ENCODE results near the gene KTI12. TPM values are rescaled to one million over a fixed set of nuclear protein-coding genes. Genes with fewer than 3 reads are reported as not detected.
"Not testable (repeated sequence)": the region's sequence is repeated elsewhere in the genome, so short reads cannot be mapped to it uniquely, and the experiment has no call there.

Gene KTI12
- total and polyA plus RNA-seq, 4 experiments from 2014 or later: 14.0 to 43.5 (median 21.1) TPM

- H3K4me1 Mint-ChIP-seq: peaks cover 13 to 27% (median 15%) of the 10 kb centered on the region in 4 donors
- H3K4me3 Mint-ChIP-seq; H3K9me3 ChIP-seq (ENCODE audit: control insufficient read depth in 1 of 2, low read length in 2 of 2); H3K27me3 ChIP-seq (ENCODE audit: insufficient read depth, low read length); H3K27ac ChIP-seq (ENCODE audit: low read depth, low read length); H3K27me3 Mint-ChIP-seq; DNase-seq; H3K9me3 Mint-ChIP-seq; H3K27ac Mint-ChIP-seq; H3K4me3 ChIP-seq (ENCODE audit: low read length in 2 of 2); intact Hi-C loops (cut with micrococcal nuclease); CTCF ChIA-PET (ENCODE audit: partially characterized antibody); H3K4me1 ChIP-seq (ENCODE audit: insufficient read depth, low read length); POLR2A ChIA-PET (ENCODE audit: partially characterized antibody): not testable (repeated sequence)
- H3K36me3 ChIP-seq (ENCODE audit: insufficient read depth, low read length): peaks cover 14% of the 10 kb centered on the region
- H3K36me3 Mint-ChIP-seq: peaks cover 10 to 36% of the 10 kb centered on the region in 2 donors
Observed at GRCh38 chr1:52045666-52046195, 12.1 kb upstream of the KTI12 start.

GRCh38 chr1:52045236-52045635 lies 11.6 kb upstream of the KTI12 start:
- peaks cover 10 to 36% of the 10 kb centered on the region in 2 donors for H3K36me3 Mint-ChIP-seq
- ChIA-PET POLR2A (ENCODE audit: partially characterized antibody) (no interaction called here), CTCF (ENCODE audit: partially characterized antibody) (no interaction called here)
- Histone ChIP-seq H3K36me3 (ENCODE audit: insufficient read depth, low read length) (peaks cover 15% of the 10 kb centered on the region), H3K4me3 (ENCODE audit: low read length in 2 of 2) (no peak overlapping the region), H3K4me1 (ENCODE audit: insufficient read depth, low read length) (peaks cover 5% of the 10 kb centered on the region), H3K27me3 (ENCODE audit: insufficient read depth, low read length) (no peaks in the 10 kb centered on the region), H3K9me3 (ENCODE audit: control insufficient read depth in 1 of 2, low read length in 2 of 2) (no peaks in the 10 kb centered on the region), H3K27ac (ENCODE audit: low read depth, low read length) (no peak overlapping the region)
- H3K27ac Mint-ChIP-seq: no peak overlapping the region
- no peaks in the 10 kb centered on the region for H3K27me3 Mint-ChIP-seq
- no peaks in the 10 kb centered on the region for H3K9me3 Mint-ChIP-seq
- H3K4me3 Mint-ChIP-seq: no peak overlapping the region
- H3K4me1 Mint-ChIP-seq: peaks cover 10 to 23% (median 14%) of the 10 kb centered on the region in 4 donors
- no peak for DNase-seq
- intact Hi-C loops (cut with micrococcal nuclease): no loop called here

GRCh38 chr1:52041551-52042185 lies 8.1 kb upstream of the KTI12 start:
- no peaks in the 10 kb centered on the region for H3K27me3 ChIP-seq (ENCODE audit: insufficient read depth, low read length)
- intact Hi-C loops (cut with micrococcal nuclease): no loop called here
- DNase-seq: no peak
- peaks cover 22% of the 10 kb centered on the region for H3K36me3 ChIP-seq (ENCODE audit: insufficient read depth, low read length)
- Mint-ChIP-seq H3K27ac (peak overlapping the region in 1 of 7 donors; percentile 15), H3K36me3 (peaks cover 11 to 46% of the 10 kb centered on the region in 2 donors), H3K4me3 (no peak overlapping the region), H3K27me3 (no peaks in the 10 kb centered on the region), H3K4me1 (peaks cover 0 to 14% (median 12%) of the 10 kb centered on the region in 4 donors), H3K9me3 (no peaks in the 10 kb centered on the region)
- ChIA-PET CTCF (ENCODE audit: partially characterized antibody) (interaction anchor here (0.5 kb wide), 1 partner anchor 160 kb away, joined by 3 read pairs; no protein-coding TSS in a partner anchor), POLR2A (ENCODE audit: partially characterized antibody) (interaction anchor here (1.5 kb wide), 1 partner anchor 9 kb away, joined by 4 read pairs; no protein-coding TSS in a partner anchor)
- peaks cover 5% of the 10 kb centered on the region for H3K4me1 ChIP-seq (ENCODE audit: insufficient read depth, low read length)
- no peak overlapping the region for H3K4me3 ChIP-seq (ENCODE audit: low read length in 2 of 2)
- no peak overlapping the region for H3K27ac ChIP-seq (ENCODE audit: low read depth, low read length)
- H3K9me3 ChIP-seq (ENCODE audit: control insufficient read depth in 1 of 2, low read length in 2 of 2): no peaks in the 10 kb centered on the region

GRCh38 chr1:52037909-52038308 lies 4.3 kb upstream of the KTI12 start:
- H3K36me3 Mint-ChIP-seq: peaks cover 9 to 39% of the 10 kb centered on the region in 2 donors
- ChIA-PET CTCF (ENCODE audit: partially characterized antibody) (no interaction called here), POLR2A (ENCODE audit: partially characterized antibody) (no interaction called here)
- no peaks in the 10 kb centered on the region for H3K9me3 Mint-ChIP-seq
- no peak overlapping the region for H3K27ac ChIP-seq (ENCODE audit: low read depth, low read length)
- no peaks in the 10 kb centered on the region for H3K9me3 ChIP-seq (ENCODE audit: control insufficient read depth in 1 of 2, low read length in 2 of 2)
- H3K4me3 Mint-ChIP-seq: no peak overlapping the region
- H3K36me3 ChIP-seq (ENCODE audit: insufficient read depth, low read length): peaks cover 16% of the 10 kb centered on the region
- peak overlapping the region in 1 of 7 donors; percentile 78 for H3K27ac Mint-ChIP-seq
- no peaks in the 10 kb centered on the region for H3K27me3 Mint-ChIP-seq
- no peak for DNase-seq
- no peak overlapping the region for H3K4me3 ChIP-seq (ENCODE audit: low read length in 2 of 2)
- peaks cover 4 to 13% (median 9%) of the 10 kb centered on the region in 4 donors for H3K4me1 Mint-ChIP-seq
- no peaks in the 10 kb centered on the region for H3K27me3 ChIP-seq (ENCODE audit: insufficient read depth, low read length)
- intact Hi-C loops (cut with micrococcal nuclease): no loop called here
- peaks cover 6% of the 10 kb centered on the region for H3K4me1 ChIP-seq (ENCODE audit: insufficient read depth, low read length)

GRCh38 chr1:52037402-52037814 lies 3.8 kb upstream of the KTI12 start:
- ChIA-PET CTCF (ENCODE audit: partially characterized antibody) (interaction anchor here (1.2 kb wide), 1 partner anchor 13 kb away, joined by 3 read pairs; no protein-coding TSS in a partner anchor), POLR2A (ENCODE audit: partially characterized antibody) (no interaction called here)
- H3K27ac ChIP-seq (ENCODE audit: low read depth, low read length): no peak overlapping the region
- H3K4me1 Mint-ChIP-seq: peaks cover 5 to 18% (median 11%) of the 10 kb centered on the region in 4 donors
- H3K27me3 ChIP-seq (ENCODE audit: insufficient read depth, low read length): no peaks in the 10 kb centered on the region
- H3K4me3 ChIP-seq (ENCODE audit: low read length in 2 of 2): no peak overlapping the region
- H3K36me3 Mint-ChIP-seq: peaks cover 9 to 39% of the 10 kb centered on the region in 2 donors
- no peaks in the 10 kb centered on the region for H3K27me3 Mint-ChIP-seq
- DNase-seq: no peak
- peaks cover 11% of the 10 kb centered on the region for H3K4me1 ChIP-seq (ENCODE audit: insufficient read depth, low read length)
- intact Hi-C loops (cut with micrococcal nuclease): no loop called here
- H3K9me3 Mint-ChIP-seq: no peaks in the 10 kb centered on the region
- no peak overlapping the region for H3K27ac Mint-ChIP-seq
- no peak overlapping the region for H3K4me3 Mint-ChIP-seq
- H3K36me3 ChIP-seq (ENCODE audit: insufficient read depth, low read length): peaks cover 16% of the 10 kb centered on the region
- no peaks in the 10 kb centered on the region for H3K9me3 ChIP-seq (ENCODE audit: control insufficient read depth in 1 of 2, low read length in 2 of 2)

GRCh38 chr1:52034050-52034384 lies 407 bp upstream of the KTI12 start:
- Mint-ChIP-seq H3K27ac (peak overlapping the region; percentile 95 to 99 (median 96)), H3K4me3 (peak overlapping the region; percentile 86 to 96 (median 93)), H3K4me1 (peaks cover 31 to 44% (median 34%) of the 10 kb centered on the region in 4 donors), H3K9me3 (no peaks in the 10 kb centered on the region), H3K36me3 (peaks cover 9 to 34% of the 10 kb centered on the region in 2 donors), H3K27me3 (no peaks in the 10 kb centered on the region)
- peak overlapping the region; percentile 80 to 88 for H3K4me3 ChIP-seq (ENCODE audit: low read length in 2 of 2)
- H3K27me3 ChIP-seq (ENCODE audit: insufficient read depth, low read length): no peaks in the 10 kb centered on the region
- H3K36me3 ChIP-seq (ENCODE audit: insufficient read depth, low read length): no peaks in the 10 kb centered on the region
- peaks cover 33% of the 10 kb centered on the region for H3K4me1 ChIP-seq (ENCODE audit: insufficient read depth, low read length)
- H3K9me3 ChIP-seq (ENCODE audit: control insufficient read depth in 1 of 2, low read length in 2 of 2): no peaks in the 10 kb centered on the region
- H3K27ac ChIP-seq (ENCODE audit: low read depth, low read length): peak overlapping the region; percentile 81
- CTCF ChIA-PET (ENCODE audit: partially characterized antibody): interaction anchor here (0.9 kb wide), 1 partner anchor 15 kb away, joined by 3 read pairs; no protein-coding TSS in a partner anchor
- intact Hi-C loops (cut with micrococcal nuclease): loop anchor here (5.0 kb wide), 1 partner anchor 333 kb away; the partner anchor contains the start of gene CC2D1B
- DNase-seq: no peak
- POLR2A ChIA-PET (ENCODE audit: partially characterized antibody): interaction anchor here (1.0 to 2.1 kb wide), 8 partner anchors 10 to 370 kb away, joined by 3 to 67 read pairs (median 5); partner anchors contain the start of genes BTF3L4, CC2D1B, ORC1 and PRPF38A

GRCh38 chr1:52032785-52033131 lies 852 bp downstream of the KTI12 start:
- intact Hi-C loops (cut with micrococcal nuclease): loop anchor here (1.0 to 5.0 kb wide), 4 partner anchors 24 to 670 kb away; partner anchors contain the start of genes BTF3L4, CC2D1B and NRDC
- peaks cover 33% of the 10 kb centered on the region for H3K4me1 ChIP-seq (ENCODE audit: insufficient read depth, low read length)
- Mint-ChIP-seq H3K4me1 (peaks cover 31 to 49% (median 35%) of the 10 kb centered on the region in 4 donors), H3K36me3 (peaks cover 11 to 30% of the 10 kb centered on the region in 2 donors), H3K9me3 (no peaks in the 10 kb centered on the region), H3K27ac (peak overlapping the region; percentile 95 to 99 (median 96)), H3K4me3 (peak overlapping the region; percentile 86 to 96 (median 93)), H3K27me3 (no peaks in the 10 kb centered on the region)
- no peaks in the 10 kb centered on the region for H3K27me3 ChIP-seq (ENCODE audit: insufficient read depth, low read length)
- peak in 2 of 5 donors; percentile 6 to 21 for DNase-seq
- peak overlapping the region; percentile 80 to 88 for H3K4me3 ChIP-seq (ENCODE audit: low read length in 2 of 2)
- POLR2A ChIA-PET (ENCODE audit: partially characterized antibody): interaction anchor here (0.5 to 2.1 kb wide), 9 partner anchors 12 to 697 kb away, joined by 3 to 67 read pairs (median 5); partner anchors contain the start of genes BTF3L4, CC2D1B, NRDC and ORC1
- H3K9me3 ChIP-seq (ENCODE audit: control insufficient read depth in 1 of 2, low read length in 2 of 2): no peaks in the 10 kb centered on the region
- peak overlapping the region; percentile 81 for H3K27ac ChIP-seq (ENCODE audit: low read depth, low read length)
- CTCF ChIA-PET (ENCODE audit: partially characterized antibody): no interaction called here
- no peaks in the 10 kb centered on the region for H3K36me3 ChIP-seq (ENCODE audit: insufficient read depth, low read length)

Data from CD4-positive, alpha-beta memory T cell (primary cell).